Chondrocyte (in vitro differentiated cells): Measurements from ENCODE around the gene F13A1. TPM values are rescaled to one million over a fixed set of nuclear protein-coding genes. Genes with fewer than 3 reads are reported as not detected.

Source experiments
- DNase-seq: peaks from one replicate; pipeline ENCODE4 v3.0.0; 2021; ENCODE audit warnings: mixed read lengths, low spot score
- H3K27ac Mint-ChIP-seq: one replicate; pipeline ENCODE4 v1.8.0; 2021; ENCODE audit warnings: mild to moderate bottlenecking, moderate library complexity, mixed read lengths; ENCODE audit not compliant: unreplicated experiment
- H3K27me3 Mint-ChIP-seq: 2 replicates; pipeline ENCODE4 v1.8.0; 2021; ENCODE audit warnings: low read depth, mixed read lengths
- H3K36me3 Mint-ChIP-seq: 2 replicates; pipeline ENCODE4 v1.8.0; 2021; ENCODE audit warnings: low read depth, mixed read lengths
- H3K4me1 Mint-ChIP-seq: 2 replicates; pipeline ENCODE4 v1.8.0; 2021; ENCODE audit warnings: low read depth, mild to moderate bottlenecking, mixed read lengths
- H3K4me3 Mint-ChIP-seq: one replicate; pipeline ENCODE4 v1.8.0; 2021; ENCODE audit warnings: mild to moderate bottlenecking, moderate library complexity, mixed read lengths; ENCODE audit not compliant: unreplicated experiment
- H3K9me3 Mint-ChIP-seq: 2 replicates; pipeline ENCODE4 v1.8.0; 2021; ENCODE audit warnings: low read depth, mixed read lengths
- CTCF ChIP-seq: fragments of 200-600 bp; sonication (generic); IDR thresholded peaks from 2 replicates; pipeline ENCODE4 v1.5.0; 2021; ENCODE audit warnings: antibody characterized with exemption, mild to moderate bottlenecking, moderate library complexity
- total RNA-seq: library from RNA; stranded (reverse); gene quantifications from 3 replicates; pipeline ENCODE4 v1.2.1, GENCODE V29; 2021

F13A1 gene
- total RNA-seq, 1 donor from 2014 or later, result 2.7 TPM

- Mint-ChIP-seq H3K4me1 (no peaks in the 10 kb centered on the region), H3K27ac (no peak overlapping the region), H3K4me3 (no peak overlapping the region), H3K27me3 (peaks cover 13% of the 10 kb centered on the region), H3K9me3 (no peaks in the 10 kb centered on the region), H3K36me3 (no peaks in the 10 kb centered on the region)
- no peak for TF ChIP-seq CTCF
- no peak for DNase-seq
These were observed 30.2 kb upstream of the F13A1 start for GRCh38 chr6:6350696-6351095.

- no peak for TF ChIP-seq CTCF
- no peak overlapping the region for H3K4me3 Mint-ChIP-seq
- H3K27me3 Mint-ChIP-seq, result peaks cover 10% of the 10 kb centered on the region
- H3K4me1 Mint-ChIP-seq, result no peaks in the 10 kb centered on the region
- H3K36me3 Mint-ChIP-seq, result no peaks in the 10 kb centered on the region
- no peaks in the 10 kb centered on the region for H3K9me3 Mint-ChIP-seq
- no peak overlapping the region for H3K27ac Mint-ChIP-seq
- no peak for DNase-seq
These were observed 27.8 kb upstream of the F13A1 start for GRCh38 chr6:6348256-6348655.

- Mint-ChIP-seq H3K27me3 (peaks cover 6% of the 10 kb centered on the region), H3K9me3 (no peaks in the 10 kb centered on the region), H3K4me3 (no peak overlapping the region), H3K27ac (no peak overlapping the region), H3K4me1 (no peaks in the 10 kb centered on the region), H3K36me3 (no peaks in the 10 kb centered on the region)
- DNase-seq, result no peak
- TF ChIP-seq CTCF, result no peak
These were observed 26.1 kb upstream of the F13A1 start for GRCh38 chr6:6346427-6347023.

- H3K4me1 Mint-ChIP-seq, result peaks cover 61% of the 10 kb centered on the region
- no peaks in the 10 kb centered on the region for H3K27me3 Mint-ChIP-seq
- H3K9me3 Mint-ChIP-seq, result peaks cover 3% of the 10 kb centered on the region
- H3K36me3 Mint-ChIP-seq, result no peaks in the 10 kb centered on the region
- no peak for DNase-seq
- no peak overlapping the region for H3K4me3 Mint-ChIP-seq
- no peak for TF ChIP-seq CTCF
- peak overlapping the region; percentile 80 for H3K27ac Mint-ChIP-seq
These were observed 13.0 kb upstream of the F13A1 start for GRCh38 chr6:6333501-6333900.

- H3K27ac Mint-ChIP-seq, result peak overlapping the region; percentile 80
- peaks cover 3% of the 10 kb centered on the region for H3K9me3 Mint-ChIP-seq
- no peak for DNase-seq
- peaks cover 60% of the 10 kb centered on the region for H3K4me1 Mint-ChIP-seq
- H3K27me3 Mint-ChIP-seq, result no peaks in the 10 kb centered on the region
- no peak for TF ChIP-seq CTCF
- H3K4me3 Mint-ChIP-seq, result no peak overlapping the region
- H3K36me3 Mint-ChIP-seq, result no peaks in the 10 kb centered on the region
These were observed 12.4 kb upstream of the F13A1 start for GRCh38 chr6:6332811-6333244.
